ENCODE measurements around the gene SLC6A19.

- no peak for TF ChIP-seq CTCF (IDR thresholded peaks at IDR 0.05)
- no peak for TF ChIP-seq POLR2A (IDR thresholded peaks at IDR 0.05)
Measured at GRCh38 chr5:1152771-1153282, 48.6 kb upstream of the SLC6A19 start.

All from lower leg skin (tissue), 3 donors.